ENCODE data around the gene CADM1.

DNA sequence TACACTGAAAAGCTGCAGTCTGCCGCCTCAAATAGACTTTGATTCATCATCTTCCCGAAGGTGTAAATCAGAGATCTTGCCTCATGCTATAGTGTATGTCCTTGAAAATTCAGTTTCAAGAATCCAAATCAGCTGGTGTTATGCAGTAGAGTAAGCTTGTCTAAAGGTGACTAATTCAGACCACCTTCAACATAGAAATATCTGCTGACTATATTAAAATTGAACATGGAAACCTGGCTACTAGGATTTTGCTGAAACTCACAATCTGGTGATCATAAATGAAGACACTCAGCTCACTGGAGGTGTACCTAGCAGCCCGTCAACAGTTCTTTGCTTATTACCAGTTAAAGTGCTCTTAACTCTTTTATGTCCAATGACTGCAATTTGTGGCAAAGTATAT lies 266.6 kb downstream of the CADM1 start:
- TF ChIP-seq POLR2A (IDR thresholded peaks at IDR 0.05), result no peak
- TF ChIP-seq, protein P1, sequence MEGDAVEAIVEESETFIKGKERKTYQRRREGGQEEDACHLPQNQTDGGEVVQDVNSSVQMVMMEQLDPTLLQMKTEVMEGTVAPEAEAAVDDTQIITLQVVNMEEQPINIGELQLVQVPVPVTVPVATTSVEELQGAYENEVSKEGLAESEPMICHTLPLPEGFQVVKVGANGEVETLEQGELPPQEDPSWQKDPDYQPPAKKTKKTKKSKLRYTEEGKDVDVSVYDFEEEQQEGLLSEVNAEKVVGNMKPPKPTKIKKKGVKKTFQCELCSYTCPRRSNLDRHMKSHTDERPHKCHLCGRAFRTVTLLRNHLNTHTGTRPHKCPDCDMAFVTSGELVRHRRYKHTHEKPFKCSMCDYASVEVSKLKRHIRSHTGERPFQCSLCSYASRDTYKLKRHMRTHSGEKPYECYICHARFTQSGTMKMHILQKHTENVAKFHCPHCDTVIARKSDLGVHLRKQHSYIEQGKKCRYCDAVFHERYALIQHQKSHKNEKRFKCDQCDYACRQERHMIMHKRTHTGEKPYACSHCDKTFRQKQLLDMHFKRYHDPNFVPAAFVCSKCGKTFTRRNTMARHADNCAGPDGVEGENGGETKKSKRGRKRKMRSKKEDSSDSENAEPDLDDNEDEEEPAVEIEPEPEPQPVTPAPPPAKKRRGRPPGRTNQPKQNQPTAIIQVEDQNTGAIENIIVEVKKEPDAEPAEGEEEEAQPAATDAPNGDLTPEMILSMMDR (IDR thresholded peaks at IDR 0.05), result no peak
